ENCODE data around the gene PLEKHA7. TPM values are rescaled to one million over a fixed set of nuclear protein-coding genes. Genes with fewer than 3 reads are reported as not detected.

The PLEKHA7 gene
- total RNA-seq, 1 donor from 2014 or later = 1.3 TPM

DNA sequence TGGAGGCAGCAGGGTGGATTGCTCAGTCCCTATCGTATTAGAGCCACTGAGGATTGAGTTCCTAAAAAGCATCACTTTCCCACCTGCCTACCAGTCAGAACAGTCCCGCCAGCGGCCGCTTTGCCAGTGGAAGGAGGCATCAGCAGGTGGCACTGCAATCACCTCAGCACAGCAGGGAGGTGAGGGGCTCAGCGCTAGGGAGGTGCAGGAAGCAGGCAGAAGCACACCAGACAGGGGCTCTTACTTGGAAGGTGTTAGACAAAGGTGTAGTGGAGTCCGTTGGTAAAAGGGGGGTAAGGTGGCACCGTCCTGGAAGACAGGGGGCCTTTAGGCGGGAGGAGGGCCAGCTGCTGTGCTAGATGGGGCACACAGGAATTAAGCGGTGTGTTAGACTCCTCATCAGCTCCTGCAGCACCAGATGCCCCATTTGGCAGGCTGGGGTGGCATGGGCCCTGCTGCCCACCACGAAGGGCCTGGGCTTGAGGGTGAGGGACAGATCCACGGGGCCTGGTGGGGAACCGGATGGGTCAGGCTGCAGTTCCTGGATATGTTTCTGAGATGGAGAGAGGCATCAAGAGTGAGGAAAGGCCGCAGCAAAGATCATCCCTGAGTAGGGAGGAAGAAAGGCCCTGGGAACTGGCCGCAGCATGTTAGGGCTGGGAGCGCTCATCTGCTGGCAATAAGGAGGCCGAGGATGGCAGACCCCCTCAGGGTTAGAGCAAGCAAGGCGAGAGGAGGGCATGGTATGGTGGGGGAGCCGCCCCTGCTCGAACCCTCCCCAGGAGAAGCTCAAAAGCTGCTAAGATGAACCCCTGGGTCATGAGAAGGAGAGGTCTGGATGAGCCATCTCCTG, 233.3 kb downstream of the PLEKHA7 start:
- intact Hi-C loops (cut with micrococcal nuclease) = no loop called here

DNA sequence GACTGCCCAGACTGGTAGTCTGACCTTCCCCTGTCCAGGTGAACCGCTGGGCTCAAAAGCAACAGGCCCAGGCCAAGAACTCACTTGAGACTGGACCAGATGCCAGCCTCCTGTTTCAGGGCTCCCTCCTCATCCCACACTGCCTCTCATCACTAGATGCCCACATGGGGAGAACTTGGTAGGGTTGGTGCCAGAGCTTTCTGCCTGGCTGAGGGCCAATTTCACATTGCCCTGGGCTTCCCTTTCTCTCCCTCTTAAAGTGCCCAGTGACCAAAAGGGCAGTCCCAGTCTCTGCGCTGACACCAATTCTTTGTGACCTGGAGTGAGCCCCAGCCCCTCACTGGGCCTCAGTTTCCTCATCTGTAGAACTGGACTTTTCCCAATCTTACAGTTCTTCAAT, 234.1 kb downstream of the PLEKHA7 start:
- intact Hi-C loops (cut with micrococcal nuclease) = no loop called here

DNA sequence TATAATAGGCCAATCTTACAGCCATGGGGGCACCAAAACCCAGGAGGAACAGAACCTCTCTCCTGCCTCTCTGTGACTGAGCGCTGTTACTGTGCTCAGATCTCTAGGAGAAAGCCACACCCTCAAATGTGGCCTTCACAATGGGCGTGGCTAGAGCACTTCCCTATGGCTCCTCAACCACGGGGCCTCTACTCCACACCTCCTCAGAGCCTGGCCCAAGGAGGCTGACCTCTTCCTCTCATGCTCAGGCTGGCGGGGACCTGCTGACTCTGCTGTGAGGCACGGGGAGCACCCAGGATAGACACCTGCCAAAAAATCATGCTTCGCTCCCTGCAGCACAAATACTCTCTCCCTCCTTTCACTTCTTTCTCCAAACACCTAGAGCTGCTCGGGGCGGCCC, 234.8 kb downstream of the PLEKHA7 start:
- intact Hi-C loops (cut with micrococcal nuclease) = no loop called here

DNA sequence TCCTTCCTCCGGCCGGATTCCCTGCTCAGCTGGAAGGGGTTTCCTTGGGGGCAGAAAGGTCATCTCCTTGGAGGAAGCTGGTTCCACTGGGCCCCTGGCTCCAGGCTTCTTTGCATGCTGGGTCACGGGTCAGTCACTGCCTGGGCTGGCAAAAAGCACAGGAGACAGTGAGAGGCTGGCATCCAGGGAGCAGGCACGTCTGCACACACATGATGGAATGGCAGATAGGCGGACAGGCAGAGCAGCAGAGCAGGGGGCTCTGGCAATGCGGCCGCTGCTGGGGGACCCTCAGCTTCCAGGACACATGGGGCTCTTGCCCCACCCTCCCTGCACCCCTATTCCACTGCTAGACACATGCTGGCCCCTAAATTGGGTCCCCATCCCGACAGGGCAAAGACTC, 235.3 kb downstream of the PLEKHA7 start:
- intact Hi-C loops (cut with micrococcal nuclease) = no loop called here

DNA sequence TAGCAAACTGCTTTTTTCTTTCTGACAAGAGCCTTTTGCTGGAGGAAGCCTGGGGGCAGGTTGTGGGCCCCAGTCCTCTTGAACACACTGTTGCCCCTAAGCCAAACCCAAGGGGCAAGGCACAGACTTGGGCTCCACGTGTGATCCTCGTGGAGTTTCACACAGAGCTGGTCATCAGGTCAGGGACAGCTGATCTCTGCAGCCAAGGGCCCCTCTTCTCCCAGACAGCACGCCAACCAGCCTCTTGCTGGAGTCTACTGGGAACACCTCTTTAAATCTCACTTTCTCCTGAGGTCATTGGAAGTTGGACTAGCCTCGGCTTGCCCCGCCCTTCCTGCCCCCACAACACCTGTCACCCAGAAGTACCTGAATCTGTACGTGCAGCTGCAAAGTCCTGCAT, 235.9 kb downstream of the PLEKHA7 start:
- intact Hi-C loops (cut with micrococcal nuclease) = no loop called here

DNA sequence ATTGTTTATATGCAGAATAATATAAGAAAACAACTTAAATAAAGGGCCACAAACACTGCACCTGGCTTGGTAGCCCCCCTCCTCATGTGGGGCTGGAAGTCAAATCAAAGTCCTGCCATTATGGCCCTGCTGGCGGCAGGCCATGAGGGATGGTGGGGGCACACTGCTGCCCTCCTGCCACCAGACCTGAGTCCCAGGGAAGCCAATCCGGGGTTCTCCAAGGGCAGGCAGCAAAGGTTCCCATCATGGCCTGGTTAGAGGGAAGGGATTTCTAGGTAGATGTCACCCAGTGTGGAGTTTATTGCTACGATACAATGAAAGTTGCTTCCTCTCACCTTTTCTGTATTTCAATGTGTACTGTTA, 236.6 kb downstream of the PLEKHA7 start:
- intact Hi-C loops (cut with micrococcal nuclease) = no loop called here

DNA sequence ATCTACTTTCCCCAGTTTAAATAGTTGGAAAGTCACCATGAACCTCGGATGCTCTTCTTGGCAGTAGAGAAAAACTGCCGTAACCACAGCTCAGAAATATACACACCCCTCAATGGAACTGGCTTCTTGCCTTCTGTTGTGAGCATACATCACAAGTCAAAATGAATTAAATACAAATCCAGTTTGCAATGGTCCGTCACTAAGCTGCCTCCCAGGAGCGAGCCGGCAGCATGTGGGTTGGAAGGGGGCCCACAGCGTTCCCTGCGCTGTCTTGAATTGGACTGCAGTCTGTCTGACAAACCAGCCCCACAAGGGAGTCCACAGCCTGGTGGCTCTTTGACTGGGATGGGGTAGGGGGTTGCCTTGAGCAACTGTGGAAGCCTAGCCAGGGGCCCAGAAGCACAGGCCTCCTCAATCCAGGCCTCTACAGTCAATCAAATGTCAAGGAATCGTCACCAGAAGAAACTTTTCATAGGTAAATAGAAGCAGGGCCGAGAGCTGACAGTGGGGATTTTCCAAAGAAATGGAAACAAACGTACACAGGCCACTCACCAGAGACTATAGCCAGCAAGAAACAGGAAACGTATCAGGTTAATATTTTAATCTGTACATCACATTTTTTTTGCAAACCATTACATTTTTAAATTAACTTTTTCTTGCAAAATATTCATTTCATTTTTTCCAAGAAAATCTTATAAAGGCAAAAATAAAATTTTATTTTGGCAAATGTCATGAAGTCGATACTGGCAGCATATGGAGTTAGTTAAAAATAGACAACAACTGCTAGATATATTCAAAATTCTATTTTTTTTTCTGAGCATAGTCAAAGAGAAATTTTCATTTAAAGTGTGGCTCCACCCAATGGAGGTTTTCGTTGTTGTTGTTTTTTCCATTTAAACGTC, 237.3 kb downstream of the PLEKHA7 start:
- intact Hi-C loops (cut with micrococcal nuclease) = no loop called here

DNA sequence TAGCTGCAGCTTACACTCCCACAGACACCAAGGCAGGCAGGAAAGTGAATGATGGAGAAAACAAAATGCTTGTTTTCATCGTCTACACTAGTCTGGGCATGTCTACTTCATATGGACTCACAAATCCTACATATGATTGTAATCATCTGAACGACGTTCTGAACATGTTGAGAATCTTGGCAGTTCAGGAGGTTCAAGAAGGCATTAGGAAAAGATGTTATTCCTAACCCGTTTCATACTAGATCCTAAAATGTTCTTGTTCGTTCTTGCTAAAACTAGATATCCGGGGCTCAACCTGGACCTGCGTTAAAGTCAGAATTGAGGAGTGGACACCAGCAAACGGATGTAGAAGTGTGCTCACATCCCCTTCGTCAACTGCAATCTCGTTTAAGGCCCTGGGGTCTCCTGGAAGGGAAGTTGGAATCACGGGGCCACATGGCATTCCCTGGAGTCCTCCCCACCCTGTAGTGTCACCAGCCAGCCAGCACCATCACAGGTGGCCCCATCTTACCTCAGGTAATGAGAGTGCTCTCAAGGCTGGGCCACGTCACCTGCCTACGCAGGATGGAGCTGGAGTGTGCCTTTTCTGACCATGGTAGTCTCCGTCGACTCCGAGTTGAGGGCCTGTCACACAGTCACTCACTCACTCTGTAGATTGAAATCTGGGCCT, 238.5 kb downstream of the PLEKHA7 start:
- intact Hi-C loops (cut with micrococcal nuclease) = no loop called here

DNA sequence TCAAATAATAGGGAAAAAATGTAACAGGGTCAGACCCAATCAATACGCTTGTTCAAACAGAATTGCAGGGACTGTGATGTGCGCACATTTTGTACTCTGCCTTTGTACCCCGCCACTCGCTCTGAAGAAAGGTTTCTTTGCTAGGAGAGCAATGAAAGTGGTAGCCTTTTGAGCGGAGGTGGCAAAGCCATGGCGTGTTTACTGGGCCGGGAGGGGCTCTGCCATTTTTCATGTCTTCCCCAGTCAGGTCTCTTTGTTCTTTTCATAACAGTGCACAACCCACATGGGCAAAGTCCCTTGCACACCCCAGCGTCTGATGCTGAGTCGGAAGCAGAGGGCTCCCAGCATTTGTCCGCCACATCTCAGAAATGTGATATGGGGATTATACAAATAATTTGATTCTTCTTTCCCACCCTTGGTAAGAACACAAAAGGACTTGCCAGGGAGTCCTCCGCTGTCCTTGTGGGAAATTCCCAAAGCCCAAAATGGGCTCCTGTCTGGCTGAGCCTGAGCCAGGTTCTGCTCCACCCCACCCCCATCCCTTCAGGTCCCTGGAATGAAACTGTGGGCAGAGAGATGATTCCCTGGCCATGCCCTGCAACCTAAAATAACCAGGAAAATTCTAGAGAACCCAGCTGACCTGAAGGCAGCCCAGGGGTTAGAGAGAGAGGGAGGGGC, 239.1 kb downstream of the PLEKHA7 start:
- intact Hi-C loops (cut with micrococcal nuclease) = no loop called here

DNA sequence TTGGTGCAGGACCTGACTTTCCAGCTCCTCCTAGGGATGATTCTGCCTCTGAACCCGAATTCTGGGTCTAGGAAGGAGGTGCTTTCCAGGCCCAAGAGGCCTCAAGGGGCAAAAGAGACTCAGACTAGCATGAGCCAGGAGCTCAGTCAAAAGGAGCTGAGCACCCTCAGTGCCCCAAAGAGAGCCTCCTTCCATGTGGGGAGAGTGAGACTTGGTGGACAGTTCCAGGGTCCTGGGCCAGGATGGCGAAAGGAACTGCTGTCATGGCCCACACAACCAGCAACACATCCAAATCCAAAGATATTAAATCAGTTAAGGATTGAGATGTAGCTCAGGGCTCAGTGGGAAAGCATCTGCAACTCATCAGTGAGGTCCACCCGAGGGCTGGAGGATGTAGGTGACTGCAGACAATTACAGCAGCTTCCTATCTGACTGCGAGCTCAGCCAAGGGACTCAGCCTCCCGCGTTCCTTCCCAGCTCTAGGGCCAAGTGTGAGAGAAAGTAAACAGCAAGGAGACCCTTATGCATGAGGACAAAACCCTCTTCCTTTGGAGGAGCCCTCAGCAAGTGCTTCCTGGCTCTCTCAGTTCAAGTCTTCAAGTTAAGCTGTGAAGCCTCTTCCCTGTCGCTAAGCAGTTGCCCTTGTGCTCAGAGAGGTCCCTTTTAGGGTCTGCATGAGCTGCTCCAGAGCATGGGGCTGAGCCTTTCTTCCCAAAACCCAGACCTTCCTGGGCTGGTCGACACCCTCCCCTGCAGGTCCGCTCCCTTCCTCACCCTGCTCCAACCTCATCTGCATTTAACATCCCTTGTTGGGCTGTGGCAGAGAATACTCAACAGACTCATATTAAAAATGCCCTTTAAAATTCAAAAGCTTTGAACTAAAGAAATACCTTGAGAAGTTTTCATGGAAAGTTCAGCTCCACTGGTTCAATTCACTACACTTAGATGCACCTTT, 240.0 kb downstream of the PLEKHA7 start:
- intact Hi-C loops (cut with micrococcal nuclease) = no loop called here

DNA sequence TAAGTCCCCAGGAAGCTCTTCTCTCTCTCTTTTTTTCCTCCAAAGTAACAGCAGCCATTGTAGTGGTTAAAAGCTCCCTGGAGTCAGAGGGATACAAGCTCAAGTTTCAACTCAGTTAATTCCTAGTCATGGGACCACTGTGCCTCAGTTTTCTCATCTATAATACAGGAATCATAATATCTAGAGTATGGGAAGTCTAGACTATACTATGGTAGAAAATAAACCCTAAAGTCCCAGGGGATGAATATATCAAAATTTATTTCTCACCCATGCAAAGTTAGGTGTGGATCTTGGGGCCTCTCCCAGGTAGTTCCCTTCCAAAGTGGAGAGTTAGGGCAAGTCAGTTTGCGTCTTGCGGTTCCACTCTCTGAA, 242.1 kb downstream of the PLEKHA7 start:
- intact Hi-C loops (cut with micrococcal nuclease) = no loop called here

DNA sequence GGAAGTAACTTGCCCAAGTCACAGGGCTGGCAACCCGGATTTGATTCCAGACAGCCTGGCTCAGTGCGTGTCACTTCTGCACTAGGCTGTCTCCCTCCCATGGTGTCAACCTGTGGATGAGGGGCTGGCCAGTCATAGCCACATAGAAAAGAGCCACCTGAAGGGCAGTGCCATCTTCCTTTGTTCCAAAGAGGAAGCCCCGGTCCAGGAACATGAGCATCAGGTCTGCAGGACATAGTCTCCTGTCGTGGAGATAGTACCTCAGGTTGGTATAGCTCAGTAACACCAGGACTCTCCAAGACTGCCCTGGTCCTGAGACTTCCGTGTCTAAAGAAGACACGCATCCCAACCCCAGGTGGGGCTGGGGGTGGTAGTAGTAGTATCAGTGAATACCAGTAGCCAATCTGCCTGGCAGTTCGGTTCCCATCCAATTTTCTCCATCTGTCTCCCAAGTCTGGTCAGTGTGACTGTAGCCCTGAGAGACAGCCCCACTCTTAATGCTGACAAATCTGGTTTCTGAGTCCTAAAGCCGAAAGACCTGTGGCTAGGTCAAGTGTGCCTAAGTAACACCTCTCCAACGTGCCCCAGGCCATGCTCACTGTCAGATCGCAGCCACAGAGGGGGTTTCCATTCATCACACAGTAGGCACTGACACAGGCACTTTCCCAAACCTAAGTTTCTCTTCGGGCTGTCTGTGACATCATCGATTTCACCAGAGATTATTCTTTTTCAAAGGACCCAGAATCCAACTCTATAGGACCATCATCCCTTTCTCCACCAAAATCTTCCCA, 242.7 kb downstream of the PLEKHA7 start:
- intact Hi-C loops (cut with micrococcal nuclease) = no loop called here

DNA sequence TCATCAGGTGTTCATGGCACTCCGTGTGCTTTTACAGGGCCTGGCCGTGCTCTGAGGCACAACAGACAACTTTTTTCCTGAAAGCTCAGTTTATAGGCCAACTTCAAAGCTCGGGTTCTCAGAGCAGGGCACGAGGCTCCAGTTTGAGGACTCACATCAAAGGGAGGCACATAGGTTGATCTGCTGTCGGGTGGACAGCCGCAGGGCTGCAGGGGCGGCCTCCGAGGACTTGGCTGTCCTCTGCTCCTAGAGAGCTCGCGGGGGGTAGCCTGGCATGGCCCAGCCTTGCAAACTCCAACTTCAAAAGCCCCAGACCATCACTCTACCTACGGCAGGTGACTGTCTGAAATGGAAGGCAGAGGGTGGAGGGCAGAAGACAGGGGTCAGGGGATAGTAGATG, 244.2 kb downstream of the PLEKHA7 start:
- intact Hi-C loops (cut with micrococcal nuclease) = no loop called here

DNA sequence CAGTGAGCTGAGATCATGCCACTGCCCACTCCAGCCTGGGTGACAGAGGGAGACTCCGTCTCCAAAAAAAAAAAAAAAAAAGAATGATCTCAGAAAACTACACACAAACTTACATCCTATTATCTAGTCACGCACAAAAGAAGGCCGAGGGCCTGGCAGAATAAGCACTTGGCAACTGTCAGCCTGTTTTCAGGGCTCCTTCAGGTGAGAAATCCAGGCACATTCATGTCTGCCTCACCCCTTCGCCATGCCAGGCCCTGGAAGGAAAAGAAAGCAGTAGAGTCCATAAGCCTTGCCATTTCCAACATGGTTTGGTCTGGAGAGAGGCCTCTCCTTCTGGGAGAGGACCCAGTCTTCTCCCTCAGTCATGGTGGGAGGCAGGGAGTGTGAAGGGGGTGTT, 244.8 kb downstream of the PLEKHA7 start:
- intact Hi-C loops (cut with micrococcal nuclease) = no loop called here

DNA sequence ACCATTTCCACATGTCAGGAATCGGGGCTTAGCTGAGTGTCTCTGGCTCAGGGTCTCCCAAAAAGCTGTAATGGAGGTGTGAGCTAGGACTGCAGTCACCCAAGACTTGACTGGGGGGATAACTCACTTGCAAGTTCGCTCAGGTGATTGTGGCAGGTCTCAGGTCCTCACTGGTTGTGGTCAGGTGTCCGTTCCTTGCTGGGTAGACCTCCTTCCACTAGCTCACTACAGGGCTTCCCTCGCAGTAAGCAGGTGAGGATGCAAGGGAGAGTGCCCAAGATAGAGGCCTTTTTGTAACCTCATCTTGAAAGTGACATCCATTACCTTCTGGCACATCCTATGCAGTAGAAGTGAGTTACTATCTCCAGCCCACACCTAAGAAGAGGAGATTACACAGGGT, 246.3 kb downstream of the PLEKHA7 start:
- intact Hi-C loops (cut with micrococcal nuclease) = no loop called here

DNA sequence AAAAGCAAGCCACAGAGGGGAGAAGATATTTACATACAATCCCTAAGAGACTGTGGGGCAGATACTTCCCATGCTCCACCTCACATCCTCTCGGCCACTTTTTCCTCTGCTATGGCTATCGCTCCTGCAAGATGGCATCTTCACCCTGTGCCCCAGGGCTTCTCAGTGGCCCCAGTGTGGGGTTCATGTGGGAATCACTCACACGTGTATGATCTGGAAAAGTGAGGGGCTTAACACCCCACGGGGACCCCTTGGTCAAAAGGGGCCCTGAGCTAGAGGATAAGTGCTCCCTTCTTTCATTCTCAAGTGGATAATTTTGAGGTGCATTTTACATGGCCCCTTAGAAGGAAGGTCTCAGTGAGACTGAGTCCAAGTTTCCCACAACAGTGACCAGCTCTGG, 247.1 kb downstream of the PLEKHA7 start:
- intact Hi-C loops (cut with micrococcal nuclease) = no loop called here

DNA sequence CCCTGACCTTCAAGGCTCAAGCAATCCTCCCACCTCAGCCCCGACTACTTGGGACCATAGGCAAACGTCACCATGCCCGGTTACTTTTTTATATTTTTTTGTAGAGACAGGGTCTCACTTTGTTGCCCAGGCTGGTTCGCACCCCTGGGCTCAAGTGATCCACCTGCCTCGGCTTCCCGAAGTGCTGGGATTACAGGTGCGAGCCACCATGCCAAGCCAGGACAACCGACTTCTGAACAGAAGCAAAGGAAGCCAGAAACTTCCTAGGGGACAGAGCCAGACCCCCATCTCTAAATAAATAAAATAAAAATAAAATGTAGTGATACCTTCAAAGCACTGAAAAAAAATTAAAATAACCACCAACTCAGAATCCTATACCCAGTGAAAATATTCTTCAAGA, 249.3 kb downstream of the PLEKHA7 start:
- intact Hi-C loops (cut with micrococcal nuclease) = no loop called here

DNA sequence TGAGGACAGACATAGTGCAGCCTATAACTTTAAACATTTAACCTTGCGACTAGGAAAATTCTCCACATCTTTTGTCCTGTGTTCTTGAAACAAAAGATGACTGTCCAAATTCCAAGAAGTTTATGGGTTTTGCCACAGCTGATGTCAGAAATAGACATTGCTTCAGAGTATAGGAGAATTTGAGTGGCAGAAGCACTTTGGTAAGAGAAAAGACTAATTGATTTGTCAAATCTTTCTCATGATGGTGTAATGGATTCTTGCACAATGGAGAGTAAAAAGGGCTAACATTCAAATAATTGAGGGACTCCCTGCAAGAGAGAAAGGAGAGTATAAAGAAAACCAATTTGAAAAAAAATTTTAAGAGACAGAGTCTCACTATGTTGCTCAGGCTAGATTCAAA, 250.5 kb downstream of the PLEKHA7 start:
- intact Hi-C loops (cut with micrococcal nuclease) = no loop called here

DNA sequence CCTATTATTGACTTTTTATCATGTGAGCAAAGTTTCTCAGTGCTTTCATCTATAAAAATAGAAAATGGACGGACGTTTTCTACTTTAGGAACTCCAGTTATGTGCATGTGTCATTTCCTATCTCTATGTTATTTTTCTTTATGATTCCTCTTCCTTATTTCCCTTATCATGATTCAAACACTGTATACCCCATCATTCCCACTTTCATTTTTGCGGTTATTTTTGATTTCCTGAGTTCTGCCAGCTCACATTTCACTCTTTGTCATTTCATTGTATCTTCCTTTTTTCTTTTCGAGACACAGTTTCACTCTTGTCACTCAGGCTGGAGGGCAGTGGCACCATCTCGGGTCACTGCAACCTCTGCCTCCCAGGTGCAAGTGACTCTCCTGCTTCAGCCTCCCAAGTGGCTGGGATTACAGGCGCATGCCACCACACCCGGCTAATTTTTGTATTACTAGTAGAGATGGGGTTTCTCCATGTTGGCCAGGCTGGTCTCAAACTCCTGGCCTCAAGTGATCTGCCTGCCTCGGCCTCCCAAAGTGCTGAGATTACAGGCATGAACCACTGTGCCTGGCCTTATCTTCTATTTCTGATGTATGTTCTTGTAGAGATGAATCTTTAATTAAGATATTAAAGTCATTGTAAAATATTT, 254.2 kb downstream of the PLEKHA7 start:
- intact Hi-C loops (cut with micrococcal nuclease) = no loop called here

All from T-helper 1 cell treated with Interleukin-12 subunit alpha and Interleukin-12 subunit beta and Interleukin-4 antibody, amounts not matched to agents 30 ng/mL and 1 ng/mL, for 36 hours (primary cell).